KOPT-K1 (cell line): ENCODE results near the gene SCGB3A2.

Experiments
- H3K27ac ChIP-seq: fragments of 200-600 bp; sonication (generic); 2 replicates; pipeline ENCODE4 v1.5.1; 2016; ENCODE audit warnings: antibody characterized with exemption, mild to moderate bottlenecking, low read depth, low read length; ENCODE audit not compliant: poor library complexity, severe bottlenecking
- H3K36me3 ChIP-seq: fragments of 200-600 bp; sonication (generic); 2 replicates; pipeline ENCODE4 v1.5.1; 2017; ENCODE audit warnings: antibody characterized with exemption, mild to moderate bottlenecking, low read length, moderate library complexity; ENCODE audit not compliant: insufficient read depth
- H3K9me3 ChIP-seq: fragments of 200-600 bp; sonication (generic); 2 replicates; pipeline ENCODE4 v1.5.1; 2017; ENCODE audit warnings: antibody characterized with exemption, low read length, mild to moderate bottlenecking; ENCODE audit not compliant: insufficient read depth, poor library complexity, severe bottlenecking

SCGB3A2 gene

DNA sequence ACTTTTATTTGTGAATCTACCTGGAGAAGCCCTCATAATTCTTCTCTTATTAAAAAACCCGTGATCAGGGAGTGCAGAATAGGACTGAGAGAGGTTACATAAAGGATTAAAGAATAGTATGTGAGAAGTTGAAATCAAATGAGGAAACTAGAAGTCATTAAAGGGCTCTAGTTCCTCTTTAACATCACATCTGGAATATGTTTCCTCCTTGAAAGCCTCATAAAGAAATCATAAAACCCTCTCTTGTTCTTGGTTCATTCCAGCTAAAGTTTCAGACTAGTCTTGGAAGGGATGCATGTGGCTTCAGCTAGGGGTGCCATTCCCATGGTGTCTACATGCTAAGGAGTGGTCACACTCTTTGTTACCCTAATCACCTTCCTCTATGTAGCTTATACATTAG lies 33.5 kb downstream of the SCGB3A2 start:
- no peak overlapping the region for H3K27ac ChIP-seq

DNA sequence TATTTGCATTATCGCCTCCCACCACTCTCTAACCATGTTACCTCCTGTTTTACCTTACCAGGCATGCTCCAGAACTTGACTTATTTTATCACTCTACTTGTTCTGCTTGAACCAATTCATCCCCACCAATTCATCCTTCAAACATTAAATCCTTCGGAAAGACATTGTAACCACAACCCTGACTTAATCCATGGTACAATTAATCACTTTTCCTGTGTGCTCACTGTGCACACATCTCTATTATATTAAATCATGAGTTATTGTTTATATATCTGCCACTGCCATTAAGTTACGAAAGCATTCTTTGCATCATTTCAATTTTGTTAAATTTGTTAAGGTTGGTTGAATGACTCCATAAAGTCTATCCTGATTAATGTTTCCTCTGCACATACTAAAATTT lies 35.3 kb downstream of the SCGB3A2 start:
- Histone ChIP-seq H3K36me3 (no peaks in the 10 kb centered on the region), H3K27ac (no peak overlapping the region)

More for the DNA sequence above, 33.5 kb downstream of the SCGB3A2 start:
- Histone ChIP-seq H3K9me3 (no peaks in the 10 kb centered on the region), H3K36me3 (no peaks in the 10 kb centered on the region)

DNA sequence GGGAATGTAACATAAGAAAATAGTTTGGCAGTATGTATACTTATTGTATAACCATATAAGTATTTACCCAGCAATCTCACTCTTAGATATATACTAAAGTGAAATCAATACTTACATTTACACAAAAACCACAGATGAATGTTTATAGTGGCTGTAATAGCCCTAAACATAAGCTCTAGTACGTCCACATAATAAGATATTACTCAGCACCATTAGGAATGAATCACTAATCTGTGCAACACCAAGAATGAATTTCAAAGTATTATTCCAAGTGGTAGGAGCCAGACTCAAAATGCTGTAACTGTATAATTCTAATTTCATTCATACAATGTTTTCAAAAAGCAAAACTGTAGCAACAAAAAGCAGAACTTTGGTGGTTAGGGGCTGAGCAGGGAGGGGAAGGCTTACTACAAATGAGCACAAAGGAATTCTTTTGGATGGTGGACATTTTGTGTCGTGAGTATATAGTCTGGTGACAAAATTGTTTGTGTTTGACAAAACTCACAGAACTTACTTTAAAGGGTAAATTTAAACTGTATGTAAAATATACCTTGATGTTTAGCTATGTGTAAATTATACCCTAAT lies 39.7 kb downstream of the SCGB3A2 start:
- no peaks in the 10 kb centered on the region for H3K36me3 ChIP-seq

More for the DNA sequence above, 35.3 kb downstream of the SCGB3A2 start:
- H3K9me3 ChIP-seq, result no peaks in the 10 kb centered on the region

DNA sequence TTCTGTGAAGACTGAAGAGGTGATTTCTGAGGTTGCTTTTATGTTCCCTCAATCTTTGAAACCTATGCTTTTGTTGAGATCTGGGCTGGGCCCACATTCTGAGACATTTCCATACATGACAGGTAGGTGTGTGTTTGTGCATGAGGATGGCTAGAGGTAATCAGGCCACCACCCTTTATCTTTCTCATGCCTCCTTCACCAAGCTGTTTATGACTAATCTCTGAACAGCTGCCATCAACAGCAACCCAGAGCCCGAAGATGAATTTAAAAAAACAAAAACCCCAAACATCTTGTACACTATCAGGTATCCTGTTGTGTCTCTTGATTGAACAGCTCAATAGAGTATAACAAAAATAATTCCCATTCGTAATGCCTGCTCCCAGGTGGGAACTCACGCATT lies 40.4 kb downstream of the SCGB3A2 start:
- H3K9me3 ChIP-seq, result no peaks in the 10 kb centered on the region
- H3K27ac ChIP-seq, result no peak overlapping the region
- H3K36me3 ChIP-seq, result no peaks in the 10 kb centered on the region

More for the DNA sequence above, 39.7 kb downstream of the SCGB3A2 start:
- no peak overlapping the region for H3K27ac ChIP-seq
- H3K9me3 ChIP-seq, result no peaks in the 10 kb centered on the region

DNA sequence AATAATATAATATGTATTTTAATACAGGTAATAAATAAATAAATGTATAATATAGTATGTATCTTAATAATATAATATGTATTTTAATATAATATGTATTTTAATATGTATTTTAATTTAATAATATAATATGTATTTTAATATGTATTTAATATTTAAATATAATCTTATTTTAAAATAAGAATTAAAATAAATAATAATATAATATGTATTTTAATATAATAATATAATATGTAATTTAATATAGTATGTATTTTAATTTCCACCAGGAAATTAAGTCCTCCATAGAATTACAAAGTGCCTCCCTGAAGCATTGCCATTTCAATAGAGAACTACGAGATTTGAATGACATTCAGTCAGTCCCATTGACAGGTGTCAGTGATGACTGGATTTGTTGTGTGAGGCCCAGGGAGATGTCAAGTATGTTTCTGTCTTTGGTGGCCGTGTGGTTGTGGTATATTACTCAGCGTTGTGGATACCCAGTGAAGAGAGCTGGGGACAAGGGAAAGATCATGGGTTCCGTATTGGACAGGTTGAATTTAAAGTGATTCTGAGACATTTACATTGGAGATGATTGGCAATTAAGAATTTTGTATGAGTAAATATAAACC lies 42.0 kb downstream of the SCGB3A2 start:
- Histone ChIP-seq H3K36me3 (no peaks in the 10 kb centered on the region), H3K9me3 (no peaks in the 10 kb centered on the region), H3K27ac (no peak overlapping the region)

DNA sequence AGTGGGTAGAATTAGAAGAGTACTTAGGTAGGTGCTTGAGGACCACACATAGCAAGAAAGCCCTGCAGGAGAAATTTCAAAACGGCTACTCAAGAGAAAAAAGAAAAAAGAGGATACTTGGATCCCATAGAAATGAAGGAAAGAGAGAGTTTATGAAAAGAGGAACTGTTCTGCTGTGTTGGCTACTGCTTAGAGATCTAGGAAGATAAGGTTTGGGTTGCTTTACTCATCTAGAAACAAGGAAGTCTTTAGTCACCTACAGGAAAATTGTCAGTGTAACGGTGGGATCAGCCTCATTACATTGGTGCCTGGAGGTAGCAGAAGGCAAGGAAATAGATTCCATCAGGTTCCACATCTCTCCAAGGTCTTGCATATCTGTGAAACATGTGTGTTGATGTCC lies 42.6 kb downstream of the SCGB3A2 start:
- Histone ChIP-seq H3K36me3 (no peaks in the 10 kb centered on the region), H3K9me3 (no peaks in the 10 kb centered on the region), H3K27ac (no peak overlapping the region)

DNA sequence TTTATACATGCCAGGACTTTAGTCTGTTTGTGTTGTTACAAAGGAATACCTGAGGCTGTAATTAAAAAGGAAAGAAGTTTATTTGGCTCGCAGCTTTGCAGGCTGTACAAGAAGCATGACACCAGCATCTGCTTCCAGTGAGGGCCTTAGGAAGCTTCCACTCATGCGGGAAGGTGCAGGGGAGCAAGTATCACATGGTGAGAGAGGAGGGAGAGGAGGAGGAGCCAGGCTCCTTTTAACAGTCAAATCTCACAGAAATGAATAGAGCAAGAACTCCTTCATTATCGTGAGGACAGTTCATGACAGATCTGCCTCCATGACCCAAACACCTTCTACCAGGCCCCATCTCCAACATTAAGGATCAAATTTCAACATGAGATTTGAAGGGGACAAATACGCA lies 46.5 kb downstream of the SCGB3A2 start:
- Histone ChIP-seq H3K36me3 (no peaks in the 10 kb centered on the region), H3K27ac (no peak overlapping the region)

DNA sequence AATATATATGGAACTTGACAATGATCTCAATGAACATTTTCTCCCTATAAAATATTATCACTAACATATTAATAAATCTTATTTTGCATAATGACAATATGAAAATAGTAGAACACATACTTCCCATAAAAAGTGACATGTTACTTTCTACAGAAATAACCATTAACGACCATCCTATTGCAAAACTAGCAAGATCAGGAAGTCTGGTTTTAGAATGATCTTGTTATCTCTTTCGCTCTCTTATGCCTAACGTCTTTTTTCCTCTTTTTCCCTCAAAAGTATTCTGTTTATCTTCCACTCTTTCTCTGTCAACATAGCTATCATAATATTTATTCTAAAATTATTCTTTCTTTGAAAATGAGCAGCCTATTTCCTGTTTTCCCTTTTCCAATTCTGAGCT lies 49.4 kb downstream of the SCGB3A2 start:
- Histone ChIP-seq H3K9me3 (no peaks in the 10 kb centered on the region), H3K36me3 (no peaks in the 10 kb centered on the region), H3K27ac (no peak overlapping the region)

More for the DNA sequence above, 46.5 kb downstream of the SCGB3A2 start:
- no peaks in the 10 kb centered on the region for H3K9me3 ChIP-seq

DNA sequence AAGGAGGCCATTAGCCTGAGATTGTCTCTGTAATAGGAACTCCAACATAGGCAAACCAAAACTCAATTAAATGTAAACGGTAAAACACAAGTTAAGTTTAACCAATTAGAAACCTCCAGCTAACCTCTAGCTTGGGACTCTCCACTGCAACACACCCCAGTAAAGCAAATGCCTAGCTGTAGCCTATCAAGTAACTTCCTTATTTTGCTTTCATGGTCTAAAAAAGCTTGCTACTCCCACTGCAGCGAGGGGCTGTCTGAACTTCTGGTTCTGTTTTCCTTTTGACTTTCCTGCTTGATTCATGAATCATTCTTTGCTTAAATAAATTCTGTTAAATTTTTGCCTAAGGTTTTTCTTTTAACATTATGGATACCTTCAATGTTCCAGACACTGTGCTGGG lies 52.3 kb downstream of the SCGB3A2 start:
- Histone ChIP-seq H3K9me3 (no peaks in the 10 kb centered on the region), H3K27ac (no peak overlapping the region), H3K36me3 (no peaks in the 10 kb centered on the region)
